ENCODE measurements around the gene LYRM4.

The LYRM4 gene

GRCh38 chr6:5135788-5136376 is 124.9 kb downstream of the LYRM4 start:
- no peaks in the 10 kb centered on the region for H3K9me3 ChIP-seq (ENCODE audit: insufficient read depth, low read length)
- no peaks in the 10 kb centered on the region for H4K20me1 ChIP-seq (ENCODE audit: insufficient read depth, low read length)
- TF ChIP-seq EZH2phosphoT487 (IDR thresholded peaks at IDR 0.05; ENCODE audit: low read depth) (no peak), CTCF (IDR thresholded peaks at IDR 0.05; ENCODE audit: low read depth, low read length) (peak; percentile 58)
- no peak overlapping the region for H3K27ac ChIP-seq (ENCODE audit: low read length)
- no peak overlapping the region for H2AFZ ChIP-seq (ENCODE audit: low read depth, low read length)
- 0 out of 2 replicates have a peak overlapping the region, but pooled peaks have one; percentile 21 for H3K4me3 ChIP-seq (ENCODE audit: low read length)
- H3K36me3 ChIP-seq (replicated peaks; ENCODE audit: low read depth, low read length): no peaks in the 10 kb centered on the region
- peak overlapping the region; percentile 43 for H3K4me2 ChIP-seq (ENCODE audit: low read length)
- H3K4me1 ChIP-seq (ENCODE audit: low read length): peaks cover 27% of the 10 kb centered on the region
- no peak overlapping the region for H3K9ac ChIP-seq (ENCODE audit: low read length)
- no peaks in the 10 kb centered on the region for H3K27me3 ChIP-seq (ENCODE audit: low read depth, low read length)
- H3K79me2 ChIP-seq (ENCODE audit: low read length): no peaks in the 10 kb centered on the region

- TF ChIP-seq CTCF (IDR thresholded peaks at IDR 0.05; ENCODE audit: low read depth, low read length) (no peak), EZH2phosphoT487 (IDR thresholded peaks at IDR 0.05; ENCODE audit: low read depth) (no peak)
- no peaks in the 10 kb centered on the region for H3K36me3 ChIP-seq (replicated peaks; ENCODE audit: low read depth, low read length)
- H2AFZ ChIP-seq (ENCODE audit: low read depth, low read length): no peak overlapping the region
- no peak overlapping the region for H3K4me3 ChIP-seq (ENCODE audit: low read length)
- H3K27ac ChIP-seq (ENCODE audit: low read length): no peak overlapping the region
- H3K79me2 ChIP-seq (ENCODE audit: low read length): no peaks in the 10 kb centered on the region
- peaks cover 17% of the 10 kb centered on the region for H3K4me1 ChIP-seq (ENCODE audit: low read length)
- no peaks in the 10 kb centered on the region for H3K27me3 ChIP-seq (ENCODE audit: low read depth, low read length)
- H3K9ac ChIP-seq (ENCODE audit: low read length): no peak overlapping the region
- no peak overlapping the region for H3K4me2 ChIP-seq (ENCODE audit: low read length)
- H3K9me3 ChIP-seq (ENCODE audit: insufficient read depth, low read length): no peaks in the 10 kb centered on the region
- no peaks in the 10 kb centered on the region for H4K20me1 ChIP-seq (ENCODE audit: insufficient read depth, low read length)
Observed at GRCh38 chr6:5133943-5134342, 126.8 kb downstream of the LYRM4 start.

- peak overlapping the region; percentile 56 for H3K4me2 ChIP-seq (ENCODE audit: low read length)
- no peak overlapping the region for H3K9ac ChIP-seq (ENCODE audit: low read length)
- H4K20me1 ChIP-seq (ENCODE audit: insufficient read depth, low read length): no peaks in the 10 kb centered on the region
- no peak overlapping the region for H2AFZ ChIP-seq (ENCODE audit: low read depth, low read length)
- no peaks in the 10 kb centered on the region for H3K27me3 ChIP-seq (ENCODE audit: low read depth, low read length)
- no peaks in the 10 kb centered on the region for H3K79me2 ChIP-seq (ENCODE audit: low read length)
- H3K4me3 ChIP-seq (ENCODE audit: low read length): 0 out of 2 replicates have a peak overlapping the region, but pooled peaks have one; percentile 4
- no peaks in the 10 kb centered on the region for H3K9me3 ChIP-seq (ENCODE audit: insufficient read depth, low read length)
- TF ChIP-seq CTCF (IDR thresholded peaks at IDR 0.05; ENCODE audit: low read depth, low read length) (no peak), EZH2phosphoT487 (IDR thresholded peaks at IDR 0.05; ENCODE audit: low read depth) (no peak)
- H3K27ac ChIP-seq (ENCODE audit: low read length): no peak overlapping the region
- H3K4me1 ChIP-seq (ENCODE audit: low read length): peaks cover 17% of the 10 kb centered on the region
- H3K36me3 ChIP-seq (replicated peaks; ENCODE audit: low read depth, low read length): no peaks in the 10 kb centered on the region
Observed at GRCh38 chr6:5132731-5133130, 128.0 kb downstream of the LYRM4 start.

- Histone ChIP-seq H3K4me3 (ENCODE audit: low read length) (no peak overlapping the region), H3K4me2 (ENCODE audit: low read length) (no peak overlapping the region)
Observed at GRCh38 chr6:5130135-5130866, 130.4 kb downstream of the LYRM4 start.

More at GRCh38 chr6:5130135-5130866, 130.4 kb downstream of the LYRM4 start:
- H4K20me1 ChIP-seq (ENCODE audit: insufficient read depth, low read length): no peaks in the 10 kb centered on the region
- TF ChIP-seq EZH2phosphoT487 (IDR thresholded peaks at IDR 0.05; ENCODE audit: low read depth) (no peak), CTCF (IDR thresholded peaks at IDR 0.05; ENCODE audit: low read depth, low read length) (no peak)
- no peak overlapping the region for H3K9ac ChIP-seq (ENCODE audit: low read length)
- no peak overlapping the region for H2AFZ ChIP-seq (ENCODE audit: low read depth, low read length)
- H3K36me3 ChIP-seq (replicated peaks; ENCODE audit: low read depth, low read length): no peaks in the 10 kb centered on the region
- no peak overlapping the region for H3K27ac ChIP-seq (ENCODE audit: low read length)
- H3K4me1 ChIP-seq (ENCODE audit: low read length): peaks cover 13% of the 10 kb centered on the region
- H3K27me3 ChIP-seq (ENCODE audit: low read depth, low read length): no peaks in the 10 kb centered on the region
- no peaks in the 10 kb centered on the region for H3K9me3 ChIP-seq (ENCODE audit: insufficient read depth, low read length)
- no peaks in the 10 kb centered on the region for H3K79me2 ChIP-seq (ENCODE audit: low read length)
